Measurements from ENCODE around the gene DPYSL5.

DNA sequence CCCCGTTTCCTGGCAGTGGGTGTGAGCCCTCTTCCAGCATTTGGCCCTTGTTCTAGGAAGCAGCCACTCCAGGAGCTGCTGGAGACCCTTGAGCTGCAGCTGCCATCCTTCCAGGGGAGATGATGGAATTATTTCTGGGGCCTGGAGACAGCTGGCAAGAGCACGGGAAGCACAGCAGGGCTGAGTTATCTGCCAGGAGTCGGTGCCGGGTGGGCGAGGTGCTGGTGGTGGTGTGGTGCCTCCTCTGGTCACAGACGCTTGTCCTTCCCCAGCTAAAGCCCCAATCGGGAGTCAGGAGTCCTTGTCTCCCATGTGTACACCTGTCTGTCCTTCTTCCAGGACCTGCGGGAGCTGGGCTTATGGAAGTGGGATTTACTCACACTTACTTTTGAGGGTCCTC, 36.0 kb downstream of the DPYSL5 start:
- TF ChIP-seq ZNF384 (IDR thresholded peaks at IDR 0.05; ENCODE audit: borderline replicate concordance, low read depth, low read length), result no peak
- TF ChIP-seq, protein P1, sequence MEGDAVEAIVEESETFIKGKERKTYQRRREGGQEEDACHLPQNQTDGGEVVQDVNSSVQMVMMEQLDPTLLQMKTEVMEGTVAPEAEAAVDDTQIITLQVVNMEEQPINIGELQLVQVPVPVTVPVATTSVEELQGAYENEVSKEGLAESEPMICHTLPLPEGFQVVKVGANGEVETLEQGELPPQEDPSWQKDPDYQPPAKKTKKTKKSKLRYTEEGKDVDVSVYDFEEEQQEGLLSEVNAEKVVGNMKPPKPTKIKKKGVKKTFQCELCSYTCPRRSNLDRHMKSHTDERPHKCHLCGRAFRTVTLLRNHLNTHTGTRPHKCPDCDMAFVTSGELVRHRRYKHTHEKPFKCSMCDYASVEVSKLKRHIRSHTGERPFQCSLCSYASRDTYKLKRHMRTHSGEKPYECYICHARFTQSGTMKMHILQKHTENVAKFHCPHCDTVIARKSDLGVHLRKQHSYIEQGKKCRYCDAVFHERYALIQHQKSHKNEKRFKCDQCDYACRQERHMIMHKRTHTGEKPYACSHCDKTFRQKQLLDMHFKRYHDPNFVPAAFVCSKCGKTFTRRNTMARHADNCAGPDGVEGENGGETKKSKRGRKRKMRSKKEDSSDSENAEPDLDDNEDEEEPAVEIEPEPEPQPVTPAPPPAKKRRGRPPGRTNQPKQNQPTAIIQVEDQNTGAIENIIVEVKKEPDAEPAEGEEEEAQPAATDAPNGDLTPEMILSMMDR (IDR thresholded peaks at IDR 0.05 in 2 of 3, conservative IDR thresholded peaks at IDR 0.05 in 1 of 3; ENCODE audit: control insufficient read depth in 2 of 3, extremely low read depth in 1 of 3, insufficient read depth in 1 of 3, low read depth in 3 of 3, low read length in 3 of 3), result no peak
- TF ChIP-seq GATAD2B (conservative IDR thresholded peaks at IDR 0.05; ENCODE audit: low read depth), result no peak
- TF ChIP-seq, protein P2, sequence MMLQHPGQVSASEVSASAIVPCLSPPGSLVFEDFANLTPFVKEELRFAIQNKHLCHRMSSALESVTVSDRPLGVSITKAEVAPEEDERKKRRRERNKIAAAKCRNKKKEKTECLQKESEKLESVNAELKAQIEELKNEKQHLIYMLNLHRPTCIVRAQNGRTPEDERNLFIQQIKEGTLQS (IDR thresholded peaks at IDR 0.05; ENCODE audit: borderline replicate concordance, extremely low read depth, low read depth, low read length), result no peak
- TF ChIP-seq, protein P3, sequence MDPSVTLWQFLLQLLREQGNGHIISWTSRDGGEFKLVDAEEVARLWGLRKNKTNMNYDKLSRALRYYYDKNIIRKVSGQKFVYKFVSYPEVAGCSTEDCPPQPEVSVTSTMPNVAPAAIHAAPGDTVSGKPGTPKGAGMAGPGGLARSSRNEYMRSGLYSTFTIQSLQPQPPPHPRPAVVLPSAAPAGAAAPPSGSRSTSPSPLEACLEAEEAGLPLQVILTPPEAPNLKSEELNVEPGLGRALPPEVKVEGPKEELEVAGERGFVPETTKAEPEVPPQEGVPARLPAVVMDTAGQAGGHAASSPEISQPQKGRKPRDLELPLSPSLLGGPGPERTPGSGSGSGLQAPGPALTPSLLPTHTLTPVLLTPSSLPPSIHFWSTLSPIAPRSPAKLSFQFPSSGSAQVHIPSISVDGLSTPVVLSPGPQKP (IDR thresholded peaks at IDR 0.05; ENCODE audit: low read depth, low read length), result no peak
- TF ChIP-seq SP1 (IDR thresholded peaks at IDR 0.05; ENCODE audit: low read depth, low read length), result no peak
- no peak for TF ChIP-seq YY1 (IDR thresholded peaks at IDR 0.05; ENCODE audit: low read depth, low read length)
- no peak for TF ChIP-seq MYC (IDR thresholded peaks at IDR 0.05; ENCODE audit: insufficient read depth, insufficient read length, insufficient replicate concordance, low read length, severe bottlenecking)
- no peak for TF ChIP-seq HDGF (IDR thresholded peaks at IDR 0.05)
- TF ChIP-seq SREBF1 (IDR thresholded peaks at IDR 0.05; ENCODE audit: low read length), result no peak
- no peak for TF ChIP-seq MAX (IDR thresholded peaks at IDR 0.05; ENCODE audit: low read depth, low read length)
- no peak for TF ChIP-seq ZNF274 (IDR thresholded peaks at IDR 0.05; ENCODE audit: insufficient read depth, insufficient read length)
- no peak for TF ChIP-seq CEBPB (IDR thresholded peaks at IDR 0.05; ENCODE audit: borderline replicate concordance in 1 of 2, low read depth in 2 of 2, low read length in 2 of 2)

All from GM12878 (cell line).